Right lobe of liver (tissue), 4 donors: ENCODE results near the gene TMEM131L.

Experiments
- POLR2A ChIP-seq: fragments of 450-650 bp; IDR thresholded peaks from one replicate; pipeline ENCODE4 v1.6.1; 2017; ENCODE audit warnings: antibody characterized with exemption, mild to moderate bottlenecking
- TF ChIP-seq, protein P1 (sequence below), 4 donors: fragments of 200-600 bp in 3 of 4; fragments of 450-650 bp in 1 of 4; IDR thresholded peaks; one replicate each; pipeline versions ENCODE4 v1.5.1 to v1.8.0; 2016 to 2022; ENCODE audit warnings: antibody characterized with exemption in 4 of 4, mild to moderate bottlenecking in 2 of 4
- donor health status: DM: no; HTN: no; CAD: no.
- donor health status: DM: no; HTN: no; CAD: no.
- donor health status: DM: no; HTN: yes; CAD: no.

DNA sequence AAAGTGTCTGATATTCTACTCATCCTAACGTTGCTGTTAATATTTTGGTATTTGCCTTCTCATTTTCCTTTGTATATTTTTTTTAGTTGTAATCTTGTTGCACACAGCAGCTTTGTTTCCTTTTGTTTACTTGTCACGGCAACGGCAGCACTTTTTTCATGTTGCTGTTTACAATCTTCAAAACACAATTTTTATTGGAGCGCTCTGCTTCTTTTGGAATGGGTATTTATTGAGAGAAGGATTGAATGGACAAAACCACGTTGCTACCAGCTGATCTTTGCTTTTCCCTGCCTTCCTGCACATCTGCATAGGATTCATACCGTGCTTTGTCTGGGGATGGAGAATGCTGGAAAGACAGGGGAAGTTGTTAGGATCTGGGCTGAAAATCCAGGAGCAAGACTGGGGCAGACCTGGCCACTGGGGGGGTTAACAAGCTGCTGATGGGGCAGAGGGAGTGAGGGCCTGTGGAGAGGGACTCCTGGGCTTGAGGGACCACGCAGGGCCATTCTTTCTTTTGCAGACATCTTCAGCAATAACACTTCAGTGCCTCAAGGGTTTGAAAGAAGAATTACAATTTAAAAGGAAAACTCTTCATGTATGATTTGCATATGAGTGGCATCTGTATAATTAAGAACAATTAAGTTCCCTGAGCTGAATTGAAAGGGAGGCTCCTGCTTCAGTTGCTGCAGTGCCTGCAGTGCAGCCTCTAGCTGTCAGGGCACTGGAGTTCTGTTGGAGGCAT, 69.8 kb downstream of the TMEM131L start:
- TF ChIP-seq, protein P1, sequence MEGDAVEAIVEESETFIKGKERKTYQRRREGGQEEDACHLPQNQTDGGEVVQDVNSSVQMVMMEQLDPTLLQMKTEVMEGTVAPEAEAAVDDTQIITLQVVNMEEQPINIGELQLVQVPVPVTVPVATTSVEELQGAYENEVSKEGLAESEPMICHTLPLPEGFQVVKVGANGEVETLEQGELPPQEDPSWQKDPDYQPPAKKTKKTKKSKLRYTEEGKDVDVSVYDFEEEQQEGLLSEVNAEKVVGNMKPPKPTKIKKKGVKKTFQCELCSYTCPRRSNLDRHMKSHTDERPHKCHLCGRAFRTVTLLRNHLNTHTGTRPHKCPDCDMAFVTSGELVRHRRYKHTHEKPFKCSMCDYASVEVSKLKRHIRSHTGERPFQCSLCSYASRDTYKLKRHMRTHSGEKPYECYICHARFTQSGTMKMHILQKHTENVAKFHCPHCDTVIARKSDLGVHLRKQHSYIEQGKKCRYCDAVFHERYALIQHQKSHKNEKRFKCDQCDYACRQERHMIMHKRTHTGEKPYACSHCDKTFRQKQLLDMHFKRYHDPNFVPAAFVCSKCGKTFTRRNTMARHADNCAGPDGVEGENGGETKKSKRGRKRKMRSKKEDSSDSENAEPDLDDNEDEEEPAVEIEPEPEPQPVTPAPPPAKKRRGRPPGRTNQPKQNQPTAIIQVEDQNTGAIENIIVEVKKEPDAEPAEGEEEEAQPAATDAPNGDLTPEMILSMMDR (IDR thresholded peaks at IDR 0.05), result no peak
- no peak for TF ChIP-seq POLR2A
